ENCODE results near the gene SLC25A21.

DNA sequence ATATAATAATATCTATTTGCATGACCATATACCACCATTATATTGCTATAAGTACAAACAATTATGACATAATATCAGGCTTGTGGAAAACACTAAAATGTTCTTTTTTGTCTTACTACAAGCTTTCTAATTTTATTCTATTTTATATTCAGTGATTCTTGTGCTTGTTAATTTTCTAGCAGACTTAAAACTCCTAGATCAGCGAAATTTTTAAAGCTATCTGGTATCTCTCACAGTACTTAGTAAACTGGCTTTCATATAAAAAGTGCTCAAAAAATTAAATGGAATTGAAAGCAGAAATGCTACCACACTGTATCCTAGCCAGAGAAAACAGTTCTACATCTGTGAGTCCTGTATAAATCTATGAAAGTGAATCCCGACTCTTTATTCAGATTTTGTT is 405.4 kb downstream of the SLC25A21 start:
- TF ChIP-seq REST (IDR thresholded peaks at IDR 0.05; ENCODE audit: insufficient read depth in 1 of 2, low read depth in 2 of 2, low read length in 2 of 2) = no peak
- no peak for TF ChIP-seq POLR2AphosphoS5 (IDR thresholded peaks at IDR 0.05; ENCODE audit: low read depth, low read length)
- TF ChIP-seq TAF1 (IDR thresholded peaks at IDR 0.05; ENCODE audit: borderline replicate concordance, insufficient read depth, low read length) = no peak
- TF ChIP-seq SIN3A (IDR thresholded peaks at IDR 0.05; ENCODE audit: borderline replicate concordance, insufficient read depth, low read length) = no peak
